ENCODE results near the gene MLF2. TPM values are rescaled to one million over a fixed set of nuclear protein-coding genes. Genes with fewer than 3 reads are reported as not detected.

MLF2 gene
- total and polyA plus RNA-seq, 2 of the 13 experiments (the other 11 are each of a cell fraction or from before 2014, with no cell fraction given) = 88.1 to 167 TPM

DNA sequence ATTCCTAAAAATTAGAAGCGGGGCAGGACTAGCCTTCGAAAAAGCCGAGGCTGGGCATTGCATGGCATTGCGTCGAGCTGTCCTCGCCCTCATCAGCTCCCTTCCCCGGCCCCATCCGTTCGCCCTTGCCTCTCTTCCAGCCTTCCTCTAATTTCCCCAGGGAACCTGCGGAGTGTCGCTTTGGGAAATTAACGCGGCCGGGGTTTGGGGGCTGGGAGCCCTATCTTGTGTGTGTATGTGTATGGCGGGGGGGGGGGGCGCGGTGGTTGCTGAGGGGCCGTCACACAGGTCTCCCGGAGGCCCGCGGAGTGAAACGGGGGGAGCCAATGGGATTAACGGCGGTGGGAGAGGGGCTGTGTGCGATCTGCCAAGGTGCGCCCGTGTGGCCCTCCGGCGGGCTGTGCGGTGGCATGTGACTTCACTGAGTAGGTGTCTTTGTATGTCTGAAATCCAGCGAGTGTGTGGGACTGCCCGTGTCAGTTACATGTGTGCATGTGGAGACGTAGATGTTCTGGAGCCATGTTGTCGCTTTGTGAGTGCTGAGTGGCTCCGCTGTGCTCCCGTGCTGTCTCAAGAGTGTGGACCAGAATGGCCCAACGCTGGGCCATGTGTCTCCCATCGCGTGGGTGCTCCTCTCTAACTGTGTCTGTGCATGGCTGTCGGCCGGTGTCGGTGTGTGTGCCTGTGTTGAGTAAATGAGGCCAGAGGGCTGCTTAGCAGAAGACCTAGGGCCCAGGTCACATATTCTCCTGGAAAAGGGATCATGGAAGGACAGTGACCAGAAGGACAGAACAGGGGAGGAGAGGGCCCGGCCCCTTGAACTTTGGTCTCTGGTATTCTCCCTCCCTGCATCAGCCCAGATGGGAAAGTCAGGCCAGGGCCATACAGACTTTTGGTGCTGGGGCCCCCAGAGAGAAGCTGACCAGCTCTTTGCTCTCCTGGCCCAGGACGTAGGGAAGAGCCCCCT, 14.7 kb upstream of the MLF2 start (continued):
- TF ChIP-seq, protein P1, sequence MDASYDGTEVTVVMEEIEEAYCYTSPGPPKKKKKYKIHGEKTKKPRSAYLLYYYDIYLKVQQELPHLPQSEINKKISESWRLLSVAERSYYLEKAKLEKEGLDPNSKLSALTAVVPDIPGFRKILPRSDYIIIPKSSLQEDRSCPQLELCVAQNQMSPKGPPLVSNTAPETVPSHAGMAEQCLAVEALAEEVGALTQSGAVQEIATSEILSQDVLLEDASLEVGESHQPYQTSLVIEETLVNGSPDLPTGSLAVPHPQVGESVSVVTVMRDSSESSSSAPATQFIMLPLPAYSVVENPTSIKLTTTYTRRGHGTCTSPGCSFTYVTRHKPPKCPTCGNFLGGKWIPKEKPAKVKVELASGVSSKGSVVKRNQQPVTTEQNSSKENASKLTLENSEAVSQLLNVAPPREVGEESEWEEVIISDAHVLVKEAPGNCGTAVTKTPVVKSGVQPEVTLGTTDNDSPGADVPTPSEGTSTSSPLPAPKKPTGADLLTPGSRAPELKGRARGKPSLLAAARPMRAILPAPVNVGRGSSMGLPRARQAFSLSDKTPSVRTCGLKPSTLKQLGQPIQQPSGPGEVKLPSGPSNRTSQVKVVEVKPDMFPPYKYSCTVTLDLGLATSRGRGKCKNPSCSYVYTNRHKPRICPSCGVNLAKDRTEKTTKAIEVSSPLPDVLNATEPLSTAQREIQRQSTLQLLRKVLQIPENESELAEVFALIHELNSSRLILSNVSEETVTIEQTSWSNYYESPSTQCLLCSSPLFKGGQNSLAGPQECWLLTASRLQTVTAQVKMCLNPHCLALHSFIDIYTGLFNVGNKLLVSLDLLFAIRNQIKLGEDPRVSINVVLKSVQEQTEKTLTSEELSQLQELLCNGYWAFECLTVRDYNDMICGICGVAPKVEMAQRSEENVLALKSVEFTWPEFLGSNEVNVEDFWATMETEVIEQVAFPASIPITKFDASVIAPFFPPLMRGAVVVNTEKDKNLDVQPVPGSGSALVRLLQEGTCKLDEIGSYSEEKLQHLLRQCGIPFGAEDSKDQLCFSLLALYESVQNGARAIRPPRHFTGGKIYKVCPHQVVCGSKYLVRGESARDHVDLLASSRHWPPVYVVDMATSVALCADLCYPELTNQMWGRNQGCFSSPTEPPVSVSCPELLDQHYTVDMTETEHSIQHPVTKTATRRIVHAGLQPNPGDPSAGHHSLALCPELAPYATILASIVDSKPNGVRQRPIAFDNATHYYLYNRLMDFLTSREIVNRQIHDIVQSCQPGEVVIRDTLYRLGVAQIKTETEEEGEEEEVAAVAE (CRISPR knock-in tag; IDR thresholded peaks at IDR 0.05; ENCODE audit: borderline replicate concordance) = no peak
- TF ChIP-seq IRF2 (CRISPR knock-in tag; IDR thresholded peaks at IDR 0.05) = peak; percentile 20; the same call in 1 of the 2 replicates
- no peak for TF ChIP-seq CHCHD3 (CRISPR knock-in tag; IDR thresholded peaks at IDR 0.05)
- TF ChIP-seq, protein P2, sequence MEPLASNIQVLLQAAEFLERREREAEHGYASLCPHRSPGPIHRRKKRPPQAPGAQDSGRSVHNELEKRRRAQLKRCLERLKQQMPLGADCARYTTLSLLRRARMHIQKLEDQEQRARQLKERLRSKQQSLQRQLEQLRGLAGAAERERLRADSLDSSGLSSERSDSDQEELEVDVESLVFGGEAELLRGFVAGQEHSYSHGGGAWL (CRISPR knock-in tag; IDR thresholded peaks at IDR 0.05) = no peak
- no peak for TF ChIP-seq MBD4 (IDR thresholded peaks at IDR 0.05; ENCODE audit: borderline replicate concordance, low read length)
- TF ChIP-seq, protein P3, sequence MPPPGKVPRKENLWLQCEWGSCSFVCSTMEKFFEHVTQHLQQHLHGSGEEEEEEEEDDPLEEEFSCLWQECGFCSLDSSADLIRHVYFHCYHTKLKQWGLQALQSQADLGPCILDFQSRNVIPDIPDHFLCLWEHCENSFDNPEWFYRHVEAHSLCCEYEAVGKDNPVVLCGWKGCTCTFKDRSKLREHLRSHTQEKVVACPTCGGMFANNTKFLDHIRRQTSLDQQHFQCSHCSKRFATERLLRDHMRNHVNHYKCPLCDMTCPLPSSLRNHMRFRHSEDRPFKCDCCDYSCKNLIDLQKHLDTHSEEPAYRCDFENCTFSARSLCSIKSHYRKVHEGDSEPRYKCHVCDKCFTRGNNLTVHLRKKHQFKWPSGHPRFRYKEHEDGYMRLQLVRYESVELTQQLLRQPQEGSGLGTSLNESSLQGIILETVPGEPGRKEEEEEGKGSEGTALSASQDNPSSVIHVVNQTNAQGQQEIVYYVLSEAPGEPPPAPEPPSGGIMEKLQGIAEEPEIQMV (CRISPR knock-in tag; IDR thresholded peaks at IDR 0.05; ENCODE audit: low read depth) = no peak
- no peak; the same call in 1 of the 2 replicates for TF ChIP-seq ZMAT3 (CRISPR knock-in tag; conservative IDR thresholded peaks at IDR 0.05)
- TF ChIP-seq ZMYM4 (CRISPR knock-in tag; IDR thresholded peaks at IDR 0.05) = 0 out of 2 replicates have a peak, but pooled peaks have one; percentile 28
- peak; percentile 40; the same call in 1 of the 2 replicates for TF ChIP-seq SIN3A (IDR thresholded peaks at IDR 0.05; ENCODE audit: borderline replicate concordance, low read depth, low read length)
- TF ChIP-seq ASH2L (IDR thresholded peaks at IDR 0.05; ENCODE audit: insufficient read length, low read depth, low read length) = no peak
- no peak for TF ChIP-seq ZBTB8A (CRISPR knock-in tag; IDR thresholded peaks at IDR 0.05; ENCODE audit: borderline replicate concordance, low read depth)
- TF ChIP-seq NFATC3 (CRISPR knock-in tag; IDR thresholded peaks at IDR 0.05) = no peak
- no peak for TF ChIP-seq ZNF557 (CRISPR knock-in tag; IDR thresholded peaks at IDR 0.05)
- TF ChIP-seq, protein P4, sequence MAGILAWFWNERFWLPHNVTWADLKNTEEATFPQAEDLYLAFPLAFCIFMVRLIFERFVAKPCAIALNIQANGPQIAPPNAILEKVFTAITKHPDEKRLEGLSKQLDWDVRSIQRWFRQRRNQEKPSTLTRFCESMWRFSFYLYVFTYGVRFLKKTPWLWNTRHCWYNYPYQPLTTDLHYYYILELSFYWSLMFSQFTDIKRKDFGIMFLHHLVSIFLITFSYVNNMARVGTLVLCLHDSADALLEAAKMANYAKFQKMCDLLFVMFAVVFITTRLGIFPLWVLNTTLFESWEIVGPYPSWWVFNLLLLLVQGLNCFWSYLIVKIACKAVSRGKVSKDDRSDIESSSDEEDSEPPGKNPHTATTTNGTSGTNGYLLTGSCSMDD (CRISPR knock-in tag; IDR thresholded peaks at IDR 0.05) = no peak
- TF ChIP-seq, protein P5, sequence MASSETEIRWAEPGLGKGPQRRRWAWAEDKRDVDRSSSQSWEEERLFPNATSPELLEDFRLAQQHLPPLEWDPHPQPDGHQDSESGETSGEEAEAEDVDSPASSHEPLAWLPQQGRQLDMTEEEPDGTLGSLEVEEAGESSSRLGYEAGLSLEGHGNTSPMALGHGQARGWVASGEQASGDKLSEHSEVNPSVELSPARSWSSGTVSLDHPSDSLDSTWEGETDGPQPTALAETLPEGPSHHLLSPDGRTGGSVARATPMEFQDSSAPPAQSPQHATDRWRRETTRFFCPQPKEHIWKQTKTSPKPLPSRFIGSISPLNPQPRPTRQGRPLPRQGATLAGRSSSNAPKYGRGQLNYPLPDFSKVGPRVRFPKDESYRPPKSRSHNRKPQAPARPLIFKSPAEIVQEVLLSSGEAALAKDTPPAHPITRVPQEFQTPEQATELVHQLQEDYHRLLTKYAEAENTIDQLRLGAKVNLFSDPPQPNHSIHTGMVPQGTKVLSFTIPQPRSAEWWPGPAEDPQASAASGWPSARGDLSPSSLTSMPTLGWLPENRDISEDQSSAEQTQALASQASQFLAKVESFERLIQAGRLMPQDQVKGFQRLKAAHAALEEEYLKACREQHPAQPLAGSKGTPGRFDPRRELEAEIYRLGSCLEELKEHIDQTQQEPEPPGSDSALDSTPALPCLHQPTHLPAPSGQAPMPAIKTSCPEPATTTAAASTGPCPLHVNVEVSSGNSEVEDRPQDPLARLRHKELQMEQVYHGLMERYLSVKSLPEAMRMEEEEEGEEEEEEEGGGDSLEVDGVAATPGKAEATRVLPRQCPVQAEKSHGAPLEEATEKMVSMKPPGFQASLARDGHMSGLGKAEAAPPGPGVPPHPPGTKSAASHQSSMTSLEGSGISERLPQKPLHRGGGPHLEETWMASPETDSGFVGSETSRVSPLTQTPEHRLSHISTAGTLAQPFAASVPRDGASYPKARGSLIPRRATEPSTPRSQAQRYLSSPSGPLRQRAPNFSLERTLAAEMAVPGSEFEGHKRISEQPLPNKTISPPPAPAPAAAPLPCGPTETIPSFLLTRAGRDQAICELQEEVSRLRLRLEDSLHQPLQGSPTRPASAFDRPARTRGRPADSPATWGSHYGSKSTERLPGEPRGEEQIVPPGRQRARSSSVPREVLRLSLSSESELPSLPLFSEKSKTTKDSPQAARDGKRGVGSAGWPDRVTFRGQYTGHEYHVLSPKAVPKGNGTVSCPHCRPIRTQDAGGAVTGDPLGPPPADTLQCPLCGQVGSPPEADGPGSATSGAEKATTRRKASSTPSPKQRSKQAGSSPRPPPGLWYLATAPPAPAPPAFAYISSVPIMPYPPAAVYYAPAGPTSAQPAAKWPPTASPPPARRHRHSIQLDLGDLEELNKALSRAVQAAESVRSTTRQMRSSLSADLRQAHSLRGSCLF (CRISPR knock-in tag; IDR thresholded peaks at IDR 0.05; ENCODE audit: borderline replicate concordance) = no peak
